Measurements from ENCODE around the gene NCKAP5.

The NCKAP5 gene

DNA sequence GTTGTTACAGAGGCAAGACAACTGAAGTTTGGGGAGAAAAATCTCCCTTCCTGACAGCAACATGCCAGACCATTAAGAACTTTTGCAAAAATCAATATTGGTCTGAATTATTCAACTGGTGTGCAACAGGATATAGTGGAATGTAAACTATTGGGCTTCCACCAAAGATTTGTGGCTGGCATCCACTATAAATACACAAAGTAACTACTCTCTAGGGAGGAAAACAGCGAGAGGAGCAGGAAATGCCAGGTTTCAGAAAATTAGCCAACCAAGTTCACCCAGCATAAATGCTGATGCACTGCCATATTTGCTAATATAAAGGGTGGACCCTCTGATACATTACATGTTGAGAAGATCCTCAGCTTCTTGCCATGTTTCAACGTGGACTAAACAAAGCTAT, 630.6 kb downstream of the NCKAP5 start:
- DNase-seq (ENCODE audit: low spot score): peak; percentile 5

DNA sequence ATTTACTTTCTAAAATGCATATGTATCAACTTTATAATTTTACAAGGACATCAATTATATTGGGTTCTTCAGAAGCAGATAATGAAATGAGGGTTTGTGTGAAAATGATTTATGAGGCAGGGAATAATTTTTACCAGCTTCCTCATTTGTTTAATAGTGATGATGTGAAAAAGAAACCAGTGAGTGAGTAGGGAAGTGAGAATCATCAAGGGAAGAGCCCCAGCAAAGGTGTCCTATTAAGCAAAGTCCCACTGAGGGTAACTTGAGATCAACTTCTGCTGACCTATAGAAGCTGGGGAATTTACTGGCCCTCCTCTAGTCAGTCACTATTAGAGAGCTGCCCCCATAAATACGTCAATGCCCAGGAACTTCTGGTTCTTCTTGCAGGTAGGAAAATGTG, 631.5 kb downstream of the NCKAP5 start:
- DNase-seq (ENCODE audit: low spot score): no peak

- DNase-seq (ENCODE audit: low spot score): peak; percentile 30
Observed at GRCh38 chr2:132936261-132936660, 632.0 kb downstream of the NCKAP5 start.

- DNase-seq (ENCODE audit: low spot score): no peak
Observed at GRCh38 chr2:132929786-132930185, 638.5 kb downstream of the NCKAP5 start.

DNA sequence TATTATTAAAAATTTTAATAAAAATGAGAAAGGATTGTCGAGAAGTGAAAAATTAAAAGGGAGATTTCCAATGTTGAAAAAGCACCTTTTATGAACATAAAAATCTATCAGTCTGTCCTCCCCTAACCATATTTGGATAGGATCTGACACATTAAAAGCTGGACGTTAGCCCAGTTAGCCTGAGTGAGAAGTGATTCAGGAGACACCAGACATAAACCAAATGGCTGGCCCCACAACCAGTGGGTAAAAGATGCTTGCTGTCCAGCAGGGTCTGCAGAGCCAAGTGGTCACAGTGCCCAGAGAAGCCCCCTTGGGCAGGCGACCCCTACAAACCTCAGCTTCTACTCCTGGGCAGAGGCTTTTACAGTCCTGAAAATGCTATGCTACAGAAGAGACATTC, 644.5 kb downstream of the NCKAP5 start:
- no peak for DNase-seq (ENCODE audit: low spot score)

DNA sequence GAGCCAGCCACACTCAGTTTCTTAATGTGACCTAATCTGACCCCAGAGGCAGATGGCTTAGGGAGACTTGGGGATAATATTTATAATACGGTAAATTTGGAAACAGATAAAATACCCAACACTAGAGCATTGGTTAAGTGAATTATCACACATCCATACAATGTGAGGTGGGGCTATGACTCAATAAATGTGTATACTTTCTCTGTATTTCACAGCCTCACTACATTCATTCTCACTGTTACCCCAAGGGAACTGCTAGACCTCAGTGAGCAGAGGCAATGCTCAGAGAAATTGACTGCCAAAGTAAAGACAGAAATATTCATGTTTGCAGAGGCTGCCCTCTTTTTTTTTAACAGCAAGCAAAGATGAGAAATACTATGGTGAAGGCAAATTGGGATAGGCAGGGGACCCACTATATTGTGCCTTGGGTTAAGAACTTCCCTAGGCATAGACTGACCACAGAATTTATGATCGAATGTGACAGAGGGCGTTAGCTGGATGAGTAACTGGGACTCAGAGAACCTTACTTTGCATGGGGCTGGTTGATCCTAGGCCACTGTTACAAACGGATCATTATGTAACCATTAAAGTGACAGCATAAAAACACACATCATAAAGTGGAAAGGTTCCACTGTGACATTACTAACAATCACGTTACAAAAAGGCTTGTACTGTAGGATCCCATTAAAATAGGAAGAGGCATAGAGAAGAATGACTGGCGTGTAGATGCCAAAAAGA, 652.3 kb downstream of the NCKAP5 start:
- no peak for DNase-seq (ENCODE audit: low spot score)

- no peak for DNase-seq (ENCODE audit: low spot score)
Observed at GRCh38 chr2:132911726-132912724, 656.2 kb downstream of the NCKAP5 start.

DNA sequence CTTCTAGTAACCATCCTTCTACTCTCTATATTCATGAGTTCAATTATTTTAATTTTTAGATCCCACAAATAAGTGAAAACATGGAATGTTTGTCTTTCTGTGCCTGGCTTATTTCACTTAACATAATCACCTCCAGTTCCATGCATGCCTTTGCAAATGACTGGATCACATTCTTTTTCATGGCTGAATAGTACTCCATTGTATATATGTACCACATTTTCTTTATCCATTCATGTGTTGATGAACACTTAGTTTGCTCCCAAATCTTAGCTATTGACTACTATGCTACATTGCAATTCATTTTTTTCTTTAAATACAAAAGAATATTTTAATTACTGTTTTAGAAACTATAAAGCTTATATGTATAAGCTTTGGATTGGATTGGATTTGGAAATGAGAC, 657.8 kb downstream of the NCKAP5 start:
- DNase-seq (ENCODE audit: low spot score): no peak

DNA sequence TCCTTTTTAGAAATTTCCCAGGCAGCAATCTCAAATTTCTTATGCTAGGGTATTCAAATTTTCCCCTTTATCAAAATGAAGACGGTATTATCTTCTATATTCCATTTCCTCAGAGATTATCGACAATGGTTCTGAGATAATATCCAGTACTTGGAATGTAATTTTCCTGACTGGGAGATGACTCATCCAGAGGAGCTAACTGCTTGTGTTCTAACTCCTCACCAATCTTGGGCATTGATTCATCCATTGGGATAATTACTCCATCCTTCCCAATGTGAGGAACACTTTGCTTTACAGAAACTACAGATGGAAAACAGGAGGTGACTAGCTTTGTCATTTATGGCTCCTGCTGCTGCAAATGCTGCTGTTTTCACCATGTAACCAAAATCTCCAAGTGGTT, 658.8 kb downstream of the NCKAP5 start:
- DNase-seq (ENCODE audit: low spot score): peak; percentile 7

- DNase-seq (ENCODE audit: low spot score): no peak
Observed at GRCh38 chr2:132904142-132904842, 664.0 kb downstream of the NCKAP5 start.

- DNase-seq (ENCODE audit: low spot score): peak; percentile 13
Observed at GRCh38 chr2:132902626-132903025, 665.6 kb downstream of the NCKAP5 start.

DNA sequence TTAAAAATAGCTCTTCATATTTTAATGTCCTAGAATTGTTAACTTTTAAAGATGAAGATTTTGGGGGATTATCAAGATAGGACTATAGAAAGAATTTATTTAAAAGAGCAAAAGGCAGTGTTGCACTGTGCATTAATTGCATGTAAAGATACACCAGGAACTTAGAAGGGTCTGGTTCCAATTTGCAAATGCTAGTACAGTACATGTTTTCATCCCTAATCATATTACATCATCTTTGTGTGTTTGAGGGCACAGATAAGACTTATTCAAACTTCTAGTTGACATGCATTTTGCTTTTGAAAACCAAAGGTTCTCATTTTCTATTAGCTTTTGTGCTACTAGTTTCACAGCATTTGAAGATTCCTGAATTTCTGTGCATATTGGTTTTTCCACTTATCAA, 666.6 kb downstream of the NCKAP5 start:
- DNase-seq (ENCODE audit: low spot score): no peak

- no peak for DNase-seq (ENCODE audit: low spot score)
Observed at GRCh38 chr2:132897111-132897510, 671.2 kb downstream of the NCKAP5 start.

DNA sequence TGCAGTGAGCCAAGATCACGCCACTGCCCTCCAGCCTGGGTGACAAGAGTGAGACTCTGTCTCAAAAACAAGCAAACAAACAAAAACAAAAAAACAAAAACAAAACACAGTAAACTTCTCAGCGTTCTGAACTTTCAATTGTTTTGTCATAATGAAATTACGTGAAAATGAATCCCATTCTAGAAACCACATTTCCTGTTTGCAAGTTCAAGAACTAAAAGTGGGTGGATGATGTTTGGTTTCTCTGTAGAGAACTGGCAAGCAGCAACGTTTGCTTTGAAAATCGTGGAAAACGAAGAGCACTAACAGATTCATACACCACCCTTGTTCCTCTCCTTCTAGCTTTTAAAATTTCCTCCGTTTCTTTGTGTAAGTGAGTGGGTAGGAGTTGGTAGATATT, 672.2 kb downstream of the NCKAP5 start:
- DNase-seq (ENCODE audit: low spot score): no peak

DNA sequence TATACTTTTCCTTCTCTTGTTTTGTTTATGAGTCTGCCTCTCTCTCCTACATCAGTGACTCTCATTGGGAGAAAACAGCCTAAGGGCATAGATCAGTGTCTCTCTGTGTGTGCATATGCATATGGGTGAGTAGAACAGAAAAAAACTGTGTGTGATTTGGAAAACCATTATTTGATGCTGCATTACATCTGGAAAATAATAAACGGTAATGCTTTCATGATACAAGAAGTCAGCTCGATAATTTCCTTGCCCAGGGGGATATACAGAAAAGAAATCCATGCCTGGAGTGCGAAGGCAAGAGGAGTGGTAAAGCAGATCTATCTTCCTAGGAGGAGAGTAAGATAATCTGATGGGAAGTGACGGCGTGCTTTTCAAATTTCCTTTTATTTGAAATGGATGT, 676.8 kb downstream of the NCKAP5 start:
- no peak for DNase-seq (ENCODE audit: low spot score)

DNA sequence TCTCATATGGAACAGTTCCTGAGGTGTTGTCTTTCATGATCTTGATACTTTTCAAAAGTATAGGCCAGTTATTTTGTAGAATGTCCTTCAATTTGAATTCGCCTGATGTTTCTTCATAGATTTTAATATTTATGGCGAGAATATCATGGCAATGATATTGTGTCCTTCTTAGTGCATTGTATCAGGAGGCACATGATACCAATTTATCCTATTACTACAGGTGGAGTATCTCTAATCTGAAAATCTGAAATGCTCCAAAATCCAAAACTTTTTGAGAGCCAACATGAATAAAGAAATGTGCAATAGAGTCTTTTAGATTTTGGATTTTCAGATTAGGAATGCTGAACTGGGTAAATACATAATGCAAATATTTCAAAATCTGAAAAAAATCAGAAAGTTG, 681.7 kb downstream of the NCKAP5 start:
- no peak for DNase-seq (ENCODE audit: low spot score)

- DNase-seq (ENCODE audit: low spot score): no peak
Observed at GRCh38 chr2:132884705-132885104, 683.6 kb downstream of the NCKAP5 start.

GRCh38 chr2:132884292-132884691, 684.0 kb downstream of the NCKAP5 start:
- DNase-seq (ENCODE audit: low spot score): no peak

DNA sequence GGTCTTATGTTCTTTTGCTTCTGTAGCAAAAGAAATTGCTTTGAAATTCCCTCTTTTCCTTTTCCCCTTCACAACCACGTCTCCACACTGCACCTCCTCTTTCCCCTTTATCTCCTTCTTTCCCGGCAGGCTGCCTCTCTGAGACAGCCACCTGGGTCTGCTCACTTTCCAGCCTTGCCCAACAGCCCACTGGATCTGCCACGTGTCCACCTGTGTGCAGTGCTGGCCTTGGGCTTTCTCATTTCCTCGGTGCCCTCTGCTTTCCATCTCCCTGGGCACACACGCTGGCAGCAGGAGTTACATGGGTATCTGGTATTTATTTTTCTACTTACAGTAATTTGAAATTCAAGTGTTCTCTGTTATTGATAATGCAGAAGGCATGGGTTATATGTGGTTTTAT, 684.8 kb downstream of the NCKAP5 start:
- no peak for DNase-seq (ENCODE audit: low spot score)

GRCh38 chr2:132881546-132881945, 686.7 kb downstream of the NCKAP5 start:
- DNase-seq (ENCODE audit: low spot score): no peak

DNA sequence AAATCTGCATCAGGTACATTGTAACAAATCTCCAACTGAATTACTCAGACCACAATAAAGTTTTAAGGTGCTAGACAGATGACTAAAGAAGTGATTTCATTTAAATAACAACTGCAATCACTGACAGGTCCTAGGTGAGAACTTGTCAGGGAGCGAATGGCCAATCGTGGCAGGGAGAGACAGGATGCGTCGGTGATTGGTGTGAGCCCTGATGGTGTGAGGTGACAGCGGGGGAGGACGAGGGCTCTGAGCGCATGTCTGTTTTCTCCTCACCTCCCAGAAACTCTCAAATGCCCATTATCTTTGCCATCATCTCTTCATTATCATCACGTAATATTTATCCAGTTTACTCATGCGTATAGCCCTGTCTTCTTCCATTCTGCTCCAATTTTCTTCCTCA, 690.3 kb downstream of the NCKAP5 start:
- DNase-seq (ENCODE audit: low spot score): no peak

DNA sequence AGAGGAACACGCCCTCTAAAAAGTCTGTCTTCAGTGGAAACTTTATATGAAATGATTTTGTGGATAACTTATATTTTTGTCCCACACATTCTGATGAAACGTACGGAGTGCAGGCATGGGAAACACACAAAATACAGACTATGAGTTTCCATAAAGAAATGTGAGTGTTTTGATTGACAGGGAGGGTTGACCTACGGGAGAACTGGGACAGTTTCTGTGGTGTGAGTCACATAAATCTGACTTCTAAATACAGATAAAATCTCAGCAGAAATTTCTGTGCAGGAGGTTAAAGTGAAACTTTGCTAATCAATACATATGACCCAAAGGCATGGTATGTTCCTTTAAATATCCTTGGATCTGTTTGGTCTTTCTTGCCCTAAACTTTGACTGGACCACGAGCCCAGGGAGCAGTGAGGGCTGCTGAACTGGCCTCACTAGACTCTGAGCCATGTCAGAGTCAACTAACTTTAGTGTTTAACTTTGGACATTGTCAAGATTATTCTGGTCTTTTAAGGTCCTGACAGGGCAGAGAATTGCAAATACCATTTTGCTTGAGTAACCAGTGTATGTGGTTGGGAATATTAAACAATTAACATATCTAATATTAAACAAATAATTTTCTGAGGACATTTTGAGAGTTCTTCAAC, 691.4 kb downstream of the NCKAP5 start:
- DNase-seq (ENCODE audit: low spot score): no peak

Data from kidney capillary endothelial cell (primary cell).